K562 (cell line): ENCODE results near the gene PCP2. TPM values are rescaled to one million over a fixed set of nuclear protein-coding genes. Genes with fewer than 3 reads are reported as not detected.
A peak's percentile ranks its signal among the peaks of the same experiment; 100 is the strongest.

Source experiments
- ARID1B ChIP-seq: fragments of 450-650 bp; IDR thresholded peaks from 2 replicates; pipeline ENCODE4 v1.6.1; 2016; ENCODE audit warnings: antibody characterized with exemption, mild to moderate bottlenecking, inconsistent platforms
- CEBPB ChIP-seq: fragments of 450-650 bp; IDR thresholded peaks from 2 replicates; pipeline ENCODE4 v1.6.1; 2016; ENCODE audit warnings: missing genetic modification characterization, missing compliant biosample characterization
- CHD2 ChIP-seq: IDR thresholded peaks from 2 replicates; pipeline ENCODE4 v1.6.1; 2011; ENCODE audit warnings: low read depth, low read length
- ELF1 ChIP-seq: fragments of 200-800 bp; sonication (Bioruptor generic); IDR thresholded peaks from 2 replicates; pipeline ENCODE4 v1.6.1; 2016; ENCODE audit warnings: missing genetic modification characterization, missing compliant biosample characterization
- FIP1L1 ChIP-seq: fragments of 200-400 bp; formaldehyde crosslinking; IDR thresholded peaks from 2 replicates; pipeline ENCODE4 v1.6.1; 2018; ENCODE audit warnings: mild to moderate bottlenecking, low read depth, low read length; ENCODE audit not compliant: poor library complexity, severe bottlenecking
- MTA3 ChIP-seq: fragments of 450-650 bp; formaldehyde crosslinking; IDR thresholded peaks from 2 replicates; pipeline ENCODE4 v1.6.1; 2017; ENCODE audit warnings: mild to moderate bottlenecking, borderline replicate concordance
- ZBED1 ChIP-seq: IDR thresholded peaks from 2 replicates; pipeline ENCODE4 v1.6.1; 2014
- ZEB2 ChIP-seq: fragments of 450-650 bp; IDR thresholded peaks from 2 replicates; pipeline ENCODE4 v1.6.1; 2016
- ZNF324 ChIP-seq: fragments of 250-450 bp; sonication (Bioruptor Pico); IDR thresholded peaks from 2 replicates; pipeline ENCODE4 v1.4.0; 2020; ENCODE audit warnings: mild to moderate bottlenecking
- ZNF354B ChIP-seq: fragments of 250-450 bp; sonication (Bioruptor Pico); IDR thresholded peaks from 2 replicates; pipeline ENCODE4 v1.4.0; 2020
- polyA plus RNA-seq, 8 experiments: library from polyadenylated mRNA; depleted of rRNA in 4 of 8; stranded (reverse) in 5 of 8; unstranded in 3 of 8; fragments of >200 nt; fragmentation: Nextera tagmentation in 2 of 8; fragmentation: Illumina TruSeq in 1 of 8; extraction: Ambion mirVana in 2 of 8; extraction: Trizol in 1 of 8; gene quantifications; 2 replicates each; pipeline versions ENCODE4 v1.2.1 to v1.2.3, GENCODE V29; 2011 to 2014; ENCODE audit warnings: inconsistent platforms in 1 of 8, missing spikeins in 1 of 8
- total RNA-seq, 7 experiments: library from RNA; depleted of rRNA in 6 of 7; stranded (reverse); fragments of >200 nt in 6 of 7; fragmentation: Illumina TruSeq in 2 of 7; extraction: Trizol in 2 of 7; gene quantifications; 2 replicates each; pipeline versions ENCODE4 v1.2.1 to v1.2.3, GENCODE V29; 2011 to 2021; ENCODE audit warnings: low replicate concordance in 1 of 7
- TF ChIP-seq, protein P1 (sequence below), 2 experiments: fragments of 450-650 bp; formaldehyde crosslinking in 1 of 2; IDR thresholded peaks; 2 replicates each; pipeline versions ENCODE4 v1.4.0 to v1.6.1; 2014 to 2020; ENCODE audit warnings: mild to moderate bottlenecking in 2 of 2, borderline replicate concordance in 1 of 2, low read depth in 1 of 2
- TF ChIP-seq, protein P2 (sequence below), 2 experiments: fragments of 450-650 bp in 1 of 2; sonication (generic) in 1 of 2; formaldehyde crosslinking; conservative IDR thresholded peaks; 2 replicates each; pipeline versions ENCODE4 v1.4.0 to v1.8.1; 2020 to 2022; ENCODE audit warnings: mild to moderate bottlenecking in 1 of 2, missing genetic modification reagents in 1 of 2
- TF ChIP-seq, protein P3 (sequence below): IDR thresholded peaks from 2 replicates; pipeline ENCODE4 v1.6.1; 2012; ENCODE audit warnings: low read depth, low read length, improper control_type of control experiment, borderline replicate concordance
- TF ChIP-seq, protein P4 (sequence below): fragments of 450-650 bp; formaldehyde crosslinking; IDR thresholded peaks from 2 replicates; pipeline ENCODE4 v1.4.0; 2020; ENCODE audit warnings: mild to moderate bottlenecking
- TF ChIP-seq, protein P5 (sequence below): sonication (generic); formaldehyde crosslinking; IDR thresholded peaks from 2 replicates; pipeline ENCODE4 v1.8.0; 2022; ENCODE audit warnings: mild to moderate bottlenecking, missing genetic modification reagents

The PCP2 gene
- total and polyA plus RNA-seq, 9 of the 15 experiments (the other 6 are each of a cell fraction or from before 2014, with no cell fraction given): 0.17 to 1.3 (median 0.49) TPM; not detected in 3

DNA sequence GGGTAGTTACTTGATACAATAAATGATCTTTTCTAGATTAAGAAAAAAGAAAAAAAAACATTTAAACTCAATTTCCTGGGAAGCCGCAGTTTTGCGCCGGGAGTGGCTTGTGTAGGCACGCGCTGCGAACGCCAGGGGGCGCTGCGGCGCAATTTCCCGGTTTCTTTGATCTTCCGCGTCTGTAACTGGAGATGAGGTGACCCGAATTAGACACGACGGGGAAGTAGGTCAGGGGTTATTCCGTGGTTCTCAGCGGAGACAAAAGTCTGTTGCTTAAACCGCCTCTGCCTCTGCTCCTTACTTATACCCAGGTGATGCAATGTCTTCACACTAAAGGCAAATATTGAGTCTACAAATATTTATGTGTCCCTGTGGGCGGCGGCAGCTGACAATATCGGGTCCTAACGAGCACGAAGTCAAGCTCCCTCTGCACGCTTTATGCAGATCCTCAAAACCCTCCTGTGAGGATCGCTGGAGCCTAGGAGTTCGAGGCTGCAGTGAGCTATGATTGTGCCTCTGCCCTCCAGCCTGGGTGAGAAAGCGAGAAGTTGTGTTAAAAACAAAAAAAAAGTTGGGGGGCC, 18.6 kb upstream of the PCP2 start (continued):
- TF ChIP-seq, protein P1, sequence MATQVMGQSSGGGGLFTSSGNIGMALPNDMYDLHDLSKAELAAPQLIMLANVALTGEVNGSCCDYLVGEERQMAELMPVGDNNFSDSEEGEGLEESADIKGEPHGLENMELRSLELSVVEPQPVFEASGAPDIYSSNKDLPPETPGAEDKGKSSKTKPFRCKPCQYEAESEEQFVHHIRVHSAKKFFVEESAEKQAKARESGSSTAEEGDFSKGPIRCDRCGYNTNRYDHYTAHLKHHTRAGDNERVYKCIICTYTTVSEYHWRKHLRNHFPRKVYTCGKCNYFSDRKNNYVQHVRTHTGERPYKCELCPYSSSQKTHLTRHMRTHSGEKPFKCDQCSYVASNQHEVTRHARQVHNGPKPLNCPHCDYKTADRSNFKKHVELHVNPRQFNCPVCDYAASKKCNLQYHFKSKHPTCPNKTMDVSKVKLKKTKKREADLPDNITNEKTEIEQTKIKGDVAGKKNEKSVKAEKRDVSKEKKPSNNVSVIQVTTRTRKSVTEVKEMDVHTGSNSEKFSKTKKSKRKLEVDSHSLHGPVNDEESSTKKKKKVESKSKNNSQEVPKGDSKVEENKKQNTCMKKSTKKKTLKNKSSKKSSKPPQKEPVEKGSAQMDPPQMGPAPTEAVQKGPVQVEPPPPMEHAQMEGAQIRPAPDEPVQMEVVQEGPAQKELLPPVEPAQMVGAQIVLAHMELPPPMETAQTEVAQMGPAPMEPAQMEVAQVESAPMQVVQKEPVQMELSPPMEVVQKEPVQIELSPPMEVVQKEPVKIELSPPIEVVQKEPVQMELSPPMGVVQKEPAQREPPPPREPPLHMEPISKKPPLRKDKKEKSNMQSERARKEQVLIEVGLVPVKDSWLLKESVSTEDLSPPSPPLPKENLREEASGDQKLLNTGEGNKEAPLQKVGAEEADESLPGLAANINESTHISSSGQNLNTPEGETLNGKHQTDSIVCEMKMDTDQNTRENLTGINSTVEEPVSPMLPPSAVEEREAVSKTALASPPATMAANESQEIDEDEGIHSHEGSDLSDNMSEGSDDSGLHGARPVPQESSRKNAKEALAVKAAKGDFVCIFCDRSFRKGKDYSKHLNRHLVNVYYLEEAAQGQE (IDR thresholded peaks at IDR 0.05; ENCODE audit: borderline replicate concordance): peak; percentile 81
- TF ChIP-seq, protein P1 (CRISPR knock-in tag; IDR thresholded peaks at IDR 0.05; ENCODE audit: low read depth): no peak
- TF ChIP-seq ARID1B: peak; percentile 52; the same call in 1 of the 2 replicates
- no peak for TF ChIP-seq ZBED1
- TF ChIP-seq ELF1: peak; percentile 84
- TF ChIP-seq, protein P2, sequence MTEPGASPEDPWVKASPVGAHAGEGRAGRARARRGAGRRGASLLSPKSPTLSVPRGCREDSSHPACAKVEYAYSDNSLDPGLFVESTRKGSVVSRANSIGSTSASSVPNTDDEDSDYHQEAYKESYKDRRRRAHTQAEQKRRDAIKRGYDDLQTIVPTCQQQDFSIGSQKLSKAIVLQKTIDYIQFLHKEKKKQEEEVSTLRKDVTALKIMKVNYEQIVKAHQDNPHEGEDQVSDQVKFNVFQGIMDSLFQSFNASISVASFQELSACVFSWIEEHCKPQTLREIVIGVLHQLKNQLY (CRISPR knock-in tag; conservative IDR thresholded peaks at IDR 0.05): no peak
- TF ChIP-seq ZNF354B (CRISPR knock-in tag): no peak
- TF ChIP-seq, protein P3, sequence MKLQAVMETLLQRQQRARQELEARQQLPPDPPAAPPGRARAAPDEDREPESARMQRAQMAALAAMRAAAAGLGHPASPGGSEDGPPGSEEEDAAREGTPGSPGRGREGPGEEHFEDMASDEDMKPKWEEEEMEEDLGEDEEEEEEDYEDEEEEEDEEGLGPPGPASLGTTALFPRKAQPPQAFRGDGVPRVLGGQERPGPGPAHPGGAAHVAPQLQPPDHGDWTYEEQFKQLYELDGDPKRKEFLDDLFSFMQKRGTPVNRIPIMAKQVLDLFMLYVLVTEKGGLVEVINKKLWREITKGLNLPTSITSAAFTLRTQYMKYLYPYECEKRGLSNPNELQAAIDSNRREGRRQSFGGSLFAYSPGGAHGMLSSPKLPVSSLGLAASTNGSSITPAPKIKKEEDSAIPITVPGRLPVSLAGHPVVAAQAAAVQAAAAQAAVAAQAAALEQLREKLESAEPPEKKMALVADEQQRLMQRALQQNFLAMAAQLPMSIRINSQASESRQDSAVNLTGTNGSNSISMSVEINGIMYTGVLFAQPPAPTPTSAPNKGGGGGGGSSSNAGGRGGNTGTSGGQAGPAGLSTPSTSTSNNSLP: peak; percentile 24; the same call in 1 of the 2 replicates
- no peak for TF ChIP-seq FIP1L1
- TF ChIP-seq, protein P4, sequence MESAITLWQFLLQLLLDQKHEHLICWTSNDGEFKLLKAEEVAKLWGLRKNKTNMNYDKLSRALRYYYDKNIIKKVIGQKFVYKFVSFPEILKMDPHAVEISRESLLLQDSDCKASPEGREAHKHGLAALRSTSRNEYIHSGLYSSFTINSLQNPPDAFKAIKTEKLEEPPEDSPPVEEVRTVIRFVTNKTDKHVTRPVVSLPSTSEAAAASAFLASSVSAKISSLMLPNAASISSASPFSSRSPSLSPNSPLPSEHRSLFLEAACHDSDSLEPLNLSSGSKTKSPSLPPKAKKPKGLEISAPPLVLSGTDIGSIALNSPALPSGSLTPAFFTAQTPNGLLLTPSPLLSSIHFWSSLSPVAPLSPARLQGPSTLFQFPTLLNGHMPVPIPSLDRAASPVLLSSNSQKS: no peak
- TF ChIP-seq ZEB2: 0 out of 2 replicates have a peak, but pooled peaks have one; percentile 40
- TF ChIP-seq ZNF324 (CRISPR knock-in tag): no peak
- TF ChIP-seq MTA3: peak; percentile 36; the same call in 1 of the 2 replicates
- TF ChIP-seq CHD2: no peak
- peak; percentile 93 for TF ChIP-seq CEBPB (tag)
- TF ChIP-seq, protein P5, sequence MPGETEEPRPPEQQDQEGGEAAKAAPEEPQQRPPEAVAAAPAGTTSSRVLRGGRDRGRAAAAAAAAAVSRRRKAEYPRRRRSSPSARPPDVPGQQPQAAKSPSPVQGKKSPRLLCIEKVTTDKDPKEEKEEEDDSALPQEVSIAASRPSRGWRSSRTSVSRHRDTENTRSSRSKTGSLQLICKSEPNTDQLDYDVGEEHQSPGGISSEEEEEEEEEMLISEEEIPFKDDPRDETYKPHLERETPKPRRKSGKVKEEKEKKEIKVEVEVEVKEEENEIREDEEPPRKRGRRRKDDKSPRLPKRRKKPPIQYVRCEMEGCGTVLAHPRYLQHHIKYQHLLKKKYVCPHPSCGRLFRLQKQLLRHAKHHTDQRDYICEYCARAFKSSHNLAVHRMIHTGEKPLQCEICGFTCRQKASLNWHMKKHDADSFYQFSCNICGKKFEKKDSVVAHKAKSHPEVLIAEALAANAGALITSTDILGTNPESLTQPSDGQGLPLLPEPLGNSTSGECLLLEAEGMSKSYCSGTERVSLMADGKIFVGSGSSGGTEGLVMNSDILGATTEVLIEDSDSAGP (CRISPR knock-in tag): no peak
